ENCODE results near the gene RALGPS2.

GRCh38 chr1:178693366-178693765, 31.7 kb upstream of the RALGPS2 start:
- TF ChIP-seq EZH2 (IDR thresholded peaks at IDR 0.05; ENCODE audit: borderline replicate concordance, insufficient read depth, low read depth, low read length, poor library complexity, severe bottlenecking) (no peak), CTCF (IDR thresholded peaks at IDR 0.05) (no peak)

All from B cell (primary cell).